Measurements from ENCODE around the gene ACTL7B.

GRCh38 chr9:108854641-108855528, 901 bp downstream of the ACTL7B start:
- no peak for TF ChIP-seq CTCF (IDR thresholded peaks at IDR 0.05)
- no peak for TF ChIP-seq POLR2A (IDR thresholded peaks at IDR 0.05)
